ENCODE results near the gene TPT1.

Gene TPT1

GRCh38 chr13:45315520-45316167 lies 25.3 kb downstream of the TPT1 start:
- no peaks in the 10 kb centered on the region for H3K36me3 Mint-ChIP-seq (ENCODE audit: low read depth)
- peaks cover 7% of the 10 kb centered on the region for H3K4me1 Mint-ChIP-seq
- peak overlapping the region in 1 of 3 experiments; percentile 75 for H3K4me3 Mint-ChIP-seq
- no peaks in the 10 kb centered on the region for H3K9me3 Mint-ChIP-seq
- H3K27me3 Mint-ChIP-seq (ENCODE audit: low read depth), result peaks cover 13% of the 10 kb centered on the region
- peak overlapping the region; percentile 97 to 100 (median 100) for H3K27ac Mint-ChIP-seq
- no peak for TF ChIP-seq CTCF (IDR thresholded peaks at IDR 0.05; ENCODE audit: unreplicated experiment in 3 of 3)

- Mint-ChIP-seq H3K27me3 (ENCODE audit: low read depth) (peaks cover 17% of the 10 kb centered on the region), H3K36me3 (ENCODE audit: low read depth) (no peaks in the 10 kb centered on the region), H3K27ac (peak overlapping the region in 1 of 3 experiments; percentile 19), H3K4me3 (no peak overlapping the region), H3K4me1 (peaks cover 10% of the 10 kb centered on the region), H3K9me3 (no peaks in the 10 kb centered on the region)
- TF ChIP-seq CTCF (IDR thresholded peaks at IDR 0.05; ENCODE audit: unreplicated experiment in 3 of 3), result no peak
Observed at GRCh38 chr13:45314822-45315221, 26.2 kb downstream of the TPT1 start.

GRCh38 chr13:45310341-45311131 lies 30.4 kb downstream of the TPT1 start:
- TF ChIP-seq CTCF (IDR thresholded peaks at IDR 0.05; ENCODE audit: unreplicated experiment in 3 of 3), result no peak
- H3K36me3 Mint-ChIP-seq (ENCODE audit: low read depth), result no peaks in the 10 kb centered on the region
- H3K4me3 Mint-ChIP-seq, result peak overlapping the region; percentile 84 to 88 (median 84)
- H3K27me3 Mint-ChIP-seq (ENCODE audit: low read depth), result peaks cover 14% of the 10 kb centered on the region
- peak overlapping the region in 2 of 3 experiments; percentile 5 to 15 for H3K27ac Mint-ChIP-seq
- H3K9me3 Mint-ChIP-seq, result no peaks in the 10 kb centered on the region
- H3K4me1 Mint-ChIP-seq, result peaks cover 15% of the 10 kb centered on the region

- H3K27me3 Mint-ChIP-seq (ENCODE audit: low read depth), result peaks cover 11% of the 10 kb centered on the region
- no peak overlapping the region for H3K4me3 Mint-ChIP-seq
- TF ChIP-seq CTCF (IDR thresholded peaks at IDR 0.05; ENCODE audit: unreplicated experiment in 3 of 3), result no peak
- H3K4me1 Mint-ChIP-seq, result peaks cover 15% of the 10 kb centered on the region
- H3K9me3 Mint-ChIP-seq, result no peaks in the 10 kb centered on the region
- no peaks in the 10 kb centered on the region for H3K36me3 Mint-ChIP-seq (ENCODE audit: low read depth)
- H3K27ac Mint-ChIP-seq, result no peak overlapping the region
Observed at GRCh38 chr13:45306966-45307365, 34.0 kb downstream of the TPT1 start.

- no peaks in the 10 kb centered on the region for H3K9me3 Mint-ChIP-seq
- no peak for TF ChIP-seq CTCF (IDR thresholded peaks at IDR 0.05; ENCODE audit: unreplicated experiment in 3 of 3)
- H3K27me3 Mint-ChIP-seq (ENCODE audit: low read depth), result no peaks in the 10 kb centered on the region
- H3K4me1 Mint-ChIP-seq, result peaks cover 5% of the 10 kb centered on the region
- no peak overlapping the region for H3K27ac Mint-ChIP-seq
- no peaks in the 10 kb centered on the region for H3K36me3 Mint-ChIP-seq (ENCODE audit: low read depth)
- H3K4me3 Mint-ChIP-seq, result no peak overlapping the region
Observed at GRCh38 chr13:45305079-45305478, 35.9 kb downstream of the TPT1 start.
